Measurements from ENCODE around the gene POU6F1. TPM values are rescaled to one million over a fixed set of nuclear protein-coding genes. Genes with fewer than 3 reads are reported as not detected.

Gene POU6F1
- total and polyA plus RNA-seq, 9 of the 15 experiments (the other 6 are each of a cell fraction or from before 2014, with no cell fraction given): 0.14 to 3.3 (median 1.1) TPM

DNA sequence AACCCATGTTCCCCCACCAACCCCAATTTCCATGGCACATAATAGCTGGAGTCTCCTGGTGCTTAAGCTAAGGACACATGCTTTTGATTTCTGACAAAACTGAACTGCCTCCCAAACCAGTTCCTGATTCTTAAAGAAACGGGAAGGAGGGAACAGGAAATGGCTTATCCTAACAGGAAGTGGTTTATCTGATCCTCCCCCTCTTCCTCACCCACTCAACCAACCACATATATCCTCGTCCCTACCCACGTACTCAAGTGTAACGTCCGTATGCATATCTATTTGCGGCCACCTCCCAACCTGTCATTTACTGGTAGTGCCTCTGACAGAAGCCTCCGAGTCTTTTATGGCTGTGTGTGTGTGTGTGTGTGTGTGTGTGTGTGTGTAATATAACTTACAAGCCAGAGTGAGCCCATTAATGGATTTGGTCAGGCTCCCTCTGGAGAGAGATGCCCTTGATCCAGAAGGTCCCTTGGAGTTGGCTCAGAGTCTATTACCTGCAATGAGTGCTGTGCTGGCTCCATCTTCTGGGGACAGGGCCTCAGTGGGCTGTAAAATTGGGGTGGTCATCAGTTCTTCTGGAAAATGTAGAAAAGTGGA is 28.5 kb upstream of the POU6F1 start (continued):
- TF ChIP-seq, protein P1, sequence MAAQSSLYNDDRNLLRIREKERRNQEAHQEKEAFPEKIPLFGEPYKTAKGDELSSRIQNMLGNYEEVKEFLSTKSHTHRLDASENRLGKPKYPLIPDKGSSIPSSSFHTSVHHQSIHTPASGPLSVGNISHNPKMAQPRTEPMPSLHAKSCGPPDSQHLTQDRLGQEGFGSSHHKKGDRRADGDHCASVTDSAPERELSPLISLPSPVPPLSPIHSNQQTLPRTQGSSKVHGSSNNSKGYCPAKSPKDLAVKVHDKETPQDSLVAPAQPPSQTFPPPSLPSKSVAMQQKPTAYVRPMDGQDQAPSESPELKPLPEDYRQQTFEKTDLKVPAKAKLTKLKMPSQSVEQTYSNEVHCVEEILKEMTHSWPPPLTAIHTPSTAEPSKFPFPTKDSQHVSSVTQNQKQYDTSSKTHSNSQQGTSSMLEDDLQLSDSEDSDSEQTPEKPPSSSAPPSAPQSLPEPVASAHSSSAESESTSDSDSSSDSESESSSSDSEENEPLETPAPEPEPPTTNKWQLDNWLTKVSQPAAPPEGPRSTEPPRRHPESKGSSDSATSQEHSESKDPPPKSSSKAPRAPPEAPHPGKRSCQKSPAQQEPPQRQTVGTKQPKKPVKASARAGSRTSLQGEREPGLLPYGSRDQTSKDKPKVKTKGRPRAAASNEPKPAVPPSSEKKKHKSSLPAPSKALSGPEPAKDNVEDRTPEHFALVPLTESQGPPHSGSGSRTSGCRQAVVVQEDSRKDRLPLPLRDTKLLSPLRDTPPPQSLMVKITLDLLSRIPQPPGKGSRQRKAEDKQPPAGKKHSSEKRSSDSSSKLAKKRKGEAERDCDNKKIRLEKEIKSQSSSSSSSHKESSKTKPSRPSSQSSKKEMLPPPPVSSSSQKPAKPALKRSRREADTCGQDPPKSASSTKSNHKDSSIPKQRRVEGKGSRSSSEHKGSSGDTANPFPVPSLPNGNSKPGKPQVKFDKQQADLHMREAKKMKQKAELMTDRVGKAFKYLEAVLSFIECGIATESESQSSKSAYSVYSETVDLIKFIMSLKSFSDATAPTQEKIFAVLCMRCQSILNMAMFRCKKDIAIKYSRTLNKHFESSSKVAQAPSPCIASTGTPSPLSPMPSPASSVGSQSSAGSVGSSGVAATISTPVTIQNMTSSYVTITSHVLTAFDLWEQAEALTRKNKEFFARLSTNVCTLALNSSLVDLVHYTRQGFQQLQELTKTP (IDR thresholded peaks at IDR 0.05; ENCODE audit: low read depth in 1 of 2, partially characterized antibody in 2 of 2): peak in 1 of 2 experiments; percentile 48
- TF ChIP-seq ZNF444 (CRISPR knock-in tag; IDR thresholded peaks at IDR 0.05) (0 out of 2 replicates have a peak, but pooled peaks have one; percentile 49), PML (IDR thresholded peaks at IDR 0.05; ENCODE audit: low read length) (peak; percentile 40; the same call in 1 of the 2 replicates), TRIM24 (IDR thresholded peaks at IDR 0.05) (peak; percentile 65 to 66; a peak in 2 of 4 replicates), NELFE (IDR thresholded peaks at IDR 0.05; ENCODE audit: insufficient read depth, insufficient read length) (no peak), TAL1 (IDR thresholded peaks at IDR 0.05) (no peak), ZNF316 (IDR thresholded peaks at IDR 0.05) (peak; percentile 16; the same call in 1 of the 2 replicates), MEF2A (IDR thresholded peaks at IDR 0.05; ENCODE audit: control insufficient read depth, low read depth, low read length) (peak; percentile 71; the same call in 1 of the 2 replicates), DIDO1 (tag; IDR thresholded peaks at IDR 0.05; ENCODE audit: low read depth) (no peak), TAF15 (IDR thresholded peaks at IDR 0.05; ENCODE audit: low read depth, low read length) (no peak), FOXM1 (IDR thresholded peaks at IDR 0.05; ENCODE audit: low read depth) (no peak), FOXM1 (CRISPR knock-in tag; IDR thresholded peaks at IDR 0.05; ENCODE audit: low read depth) (no peak), PTBP1 (IDR thresholded peaks at IDR 0.05; ENCODE audit: low read depth, low read length) (no peak), POLR3A (IDR thresholded peaks at IDR 0.05; ENCODE audit: borderline replicate concordance, extremely low read depth, insufficient read depth, insufficient read length) (no peak), ZNF3 (CRISPR knock-in tag; IDR thresholded peaks at IDR 0.05) (no peak), TAF1 (IDR thresholded peaks at IDR 0.05; ENCODE audit: control insufficient read depth, extremely low read depth, insufficient read depth, low read length, severe bottlenecking) (peak; percentile 36), ZNF217 (CRISPR knock-in tag; IDR thresholded peaks at IDR 0.05) (no peak), RBM34 (IDR thresholded peaks at IDR 0.05; ENCODE audit: borderline replicate concordance, insufficient read depth, low read length) (no peak)
- TF ChIP-seq, protein P2, sequence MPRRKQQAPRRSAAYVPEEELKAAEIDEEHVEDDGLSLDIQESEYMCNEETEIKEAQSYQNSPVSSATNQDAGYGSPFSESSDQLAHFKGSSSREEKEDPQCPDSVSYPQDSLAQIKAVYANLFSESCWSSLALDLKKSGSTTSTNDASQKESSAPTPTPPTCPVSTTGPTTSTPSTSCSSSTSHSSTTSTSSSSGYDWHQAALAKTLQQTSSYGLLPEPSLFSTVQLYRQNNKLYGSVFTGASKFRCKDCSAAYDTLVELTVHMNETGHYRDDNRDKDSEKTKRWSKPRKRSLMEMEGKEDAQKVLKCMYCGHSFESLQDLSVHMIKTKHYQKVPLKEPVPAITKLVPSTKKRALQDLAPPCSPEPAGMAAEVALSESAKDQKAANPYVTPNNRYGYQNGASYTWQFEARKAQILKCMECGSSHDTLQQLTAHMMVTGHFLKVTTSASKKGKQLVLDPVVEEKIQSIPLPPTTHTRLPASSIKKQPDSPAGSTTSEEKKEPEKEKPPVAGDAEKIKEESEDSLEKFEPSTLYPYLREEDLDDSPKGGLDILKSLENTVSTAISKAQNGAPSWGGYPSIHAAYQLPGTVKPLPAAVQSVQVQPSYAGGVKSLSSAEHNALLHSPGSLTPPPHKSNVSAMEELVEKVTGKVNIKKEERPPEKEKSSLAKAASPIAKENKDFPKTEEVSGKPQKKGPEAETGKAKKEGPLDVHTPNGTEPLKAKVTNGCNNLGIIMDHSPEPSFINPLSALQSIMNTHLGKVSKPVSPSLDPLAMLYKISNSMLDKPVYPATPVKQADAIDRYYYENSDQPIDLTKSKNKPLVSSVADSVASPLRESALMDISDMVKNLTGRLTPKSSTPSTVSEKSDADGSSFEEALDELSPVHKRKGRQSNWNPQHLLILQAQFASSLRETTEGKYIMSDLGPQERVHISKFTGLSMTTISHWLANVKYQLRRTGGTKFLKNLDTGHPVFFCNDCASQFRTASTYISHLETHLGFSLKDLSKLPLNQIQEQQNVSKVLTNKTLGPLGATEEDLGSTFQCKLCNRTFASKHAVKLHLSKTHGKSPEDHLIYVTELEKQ (CRISPR knock-in tag; IDR thresholded peaks at IDR 0.05): no peak; the same call in 1 of the 2 replicates
- TF ChIP-seq, protein P3, sequence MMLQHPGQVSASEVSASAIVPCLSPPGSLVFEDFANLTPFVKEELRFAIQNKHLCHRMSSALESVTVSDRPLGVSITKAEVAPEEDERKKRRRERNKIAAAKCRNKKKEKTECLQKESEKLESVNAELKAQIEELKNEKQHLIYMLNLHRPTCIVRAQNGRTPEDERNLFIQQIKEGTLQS (IDR thresholded peaks at IDR 0.05): no peak
- TF ChIP-seq, protein P3 (CRISPR knock-in tag; conservative IDR thresholded peaks at IDR 0.05): no peak

Data from K562 (cell line).